Thymus (tissue), 11 donors: ENCODE data around the gene HEBP1. TPM values are rescaled to one million over a fixed set of nuclear protein-coding genes. Genes with fewer than 3 reads are reported as not detected.

Source experiments
- DNase-seq, 9 donors: peaks; one replicate each; pipeline ENCODE4 v3.0.0-alpha.2; 2013; ENCODE audit warnings: low spot score in 9 of 9, low read depth in 6 of 9, missing footprints in 1 of 9
- H3K27ac ChIP-seq, 2 donors: one replicate each; pipeline ENCODE4 v1.5.1; 2013; ENCODE audit warnings: control low read depth in 1 of 2, low read depth in 1 of 2, low read length in 1 of 2, mild to moderate bottlenecking in 1 of 2, moderate library complexity in 1 of 2
- H3K27me3 ChIP-seq, 2 donors: one replicate each; pipeline ENCODE4 v1.5.1; 2013; ENCODE audit warnings: low read length in 1 of 2; ENCODE audit not compliant: control insufficient read depth in 2 of 2, insufficient read depth in 1 of 2
- H3K36me3 ChIP-seq, 2 donors: one replicate each; pipeline ENCODE4 v1.5.1; 2013; ENCODE audit warnings: low read length in 1 of 2, mild to moderate bottlenecking in 1 of 2, moderate library complexity in 1 of 2; ENCODE audit not compliant: control insufficient read depth in 2 of 2, insufficient read depth in 2 of 2
- H3K4me1 ChIP-seq, 2 donors: one replicate each; pipeline ENCODE4 v1.5.1; 2013; ENCODE audit warnings: low read length in 2 of 2; ENCODE audit not compliant: control insufficient read depth in 2 of 2, insufficient read depth in 2 of 2
- H3K4me3 ChIP-seq, 2 donors: one replicate each; pipeline ENCODE4 v1.5.1; 2013; ENCODE audit warnings: low read length in 2 of 2, control low read depth in 1 of 2, mild to moderate bottlenecking in 1 of 2
- H3K9me3 ChIP-seq, 2 donors: one replicate each; pipeline ENCODE4 v1.5.1; 2013; ENCODE audit warnings: low read length in 1 of 2, mild to moderate bottlenecking in 1 of 2; ENCODE audit not compliant: control insufficient read depth in 2 of 2, insufficient read depth in 1 of 2
- WGBS: extraction: QIAGEN DNeasy Blood & Tissue Kit; methylation state at CpG from one replicate; pipeline ENCODE4 v1.1.7; 2013; 5-methylcytosine and 5-hydroxymethylcytosine counted together
- polyA plus RNA-seq: library from polyadenylated mRNA; stranded (reverse); fragments of 200-250 nt; gene quantifications from one replicate; pipeline ENCODE4 v1.2.3, GENCODE V29; 2013
- total RNA-seq: library from RNA; stranded (reverse); fragments of 120-200 nt; gene quantifications from one replicate; pipeline ENCODE4 v1.2.4, GENCODE V29; 2013
- donor health status: healthy.

HEBP1 gene
- total and polyA plus RNA-seq, 2 donors, result 3.9 to 42.3 TPM

DNA sequence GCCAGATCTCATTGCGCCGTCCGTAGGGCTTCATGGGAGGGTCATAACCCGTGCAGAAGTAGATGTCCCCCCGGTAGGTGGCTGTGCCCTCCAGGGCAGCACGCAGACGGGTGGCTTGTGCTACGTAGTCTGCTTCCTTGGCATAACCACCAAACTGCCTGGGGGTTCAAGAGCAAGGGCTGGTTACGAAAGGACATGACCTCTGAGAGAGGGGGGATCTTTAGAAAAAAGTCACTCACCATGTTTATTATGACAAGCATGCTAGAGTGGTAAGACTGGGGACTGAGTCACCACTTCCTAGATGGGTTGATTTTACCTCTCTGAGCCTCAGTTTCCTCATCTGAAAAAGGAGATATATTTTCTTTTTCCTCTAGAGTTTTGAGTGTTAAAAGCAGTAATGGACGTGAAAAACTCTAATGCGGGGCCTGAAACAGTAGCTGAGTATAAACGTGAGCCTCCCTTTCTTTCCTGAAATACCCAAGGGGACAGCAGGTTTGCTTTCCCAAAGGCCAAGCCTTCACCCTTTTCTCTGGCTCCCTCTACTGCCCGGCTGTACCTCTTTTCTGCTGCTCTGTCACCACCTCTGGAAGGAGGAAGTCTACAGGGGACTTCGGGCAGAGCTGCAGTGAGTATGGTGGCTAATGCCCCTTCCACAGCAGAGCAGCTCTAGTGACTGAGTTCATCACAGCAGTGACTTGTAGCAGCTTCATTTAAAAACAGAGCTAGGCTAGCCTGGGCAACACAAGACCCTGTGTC is 24.6 kb downstream of the HEBP1 start:
- H3K27ac ChIP-seq, result no peak overlapping the region
- peak in 3 of 9 donors; percentile 13 to 39 (median 20) for DNase-seq
- WGBS, result 92% methylated on average over 14 of the region's 14 CpGs
- H3K4me1 ChIP-seq, result no peaks in the 10 kb centered on the region
- H3K27me3 ChIP-seq, result no peaks in the 10 kb centered on the region
- peaks cover 0 to 5% of the 10 kb centered on the region in 2 donors for H3K36me3 ChIP-seq
- no peak overlapping the region for H3K4me3 ChIP-seq
- no peaks in the 10 kb centered on the region for H3K9me3 ChIP-seq

GRCh38 chr12:12974211-12974610 is 25.9 kb downstream of the HEBP1 start:
- WGBS, result 97% methylated on average over 4 of the region's 4 CpGs
- peaks cover 0 to 5% of the 10 kb centered on the region in 2 donors for H3K36me3 ChIP-seq
- H3K4me3 ChIP-seq, result no peak overlapping the region
- H3K27me3 ChIP-seq, result no peaks in the 10 kb centered on the region
- H3K4me1 ChIP-seq, result no peaks in the 10 kb centered on the region
- no peak overlapping the region for H3K27ac ChIP-seq
- DNase-seq, result no peak
- no peaks in the 10 kb centered on the region for H3K9me3 ChIP-seq

DNA sequence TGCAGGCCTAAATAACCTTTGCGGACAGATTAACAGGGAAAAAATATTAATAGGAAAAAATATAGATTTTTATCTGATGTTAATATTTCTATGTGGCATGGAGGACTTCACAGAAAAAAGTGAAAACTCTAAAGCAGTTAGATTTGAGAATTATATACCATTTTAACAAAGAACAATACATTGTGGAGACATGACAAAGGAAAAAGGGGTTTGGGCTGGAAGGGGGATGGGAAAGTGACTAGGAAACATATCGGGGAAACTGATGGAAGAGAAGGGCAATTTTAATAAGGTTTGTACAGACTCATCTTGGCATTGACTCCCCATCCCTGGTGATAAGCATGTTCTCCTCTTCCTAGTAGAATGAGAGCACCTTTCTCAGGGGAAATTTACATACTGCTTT is 27.0 kb downstream of the HEBP1 start:
- WGBS, result 100% methylated on average over 2 of the region's 2 CpGs
- no peaks in the 10 kb centered on the region for H3K27me3 ChIP-seq
- H3K27ac ChIP-seq, result no peak overlapping the region
- peaks cover 0 to 5% of the 10 kb centered on the region in 2 donors for H3K36me3 ChIP-seq
- H3K9me3 ChIP-seq, result no peaks in the 10 kb centered on the region
- no peak overlapping the region for H3K4me3 ChIP-seq
- H3K4me1 ChIP-seq, result no peaks in the 10 kb centered on the region
- DNase-seq, result no peak

DNA sequence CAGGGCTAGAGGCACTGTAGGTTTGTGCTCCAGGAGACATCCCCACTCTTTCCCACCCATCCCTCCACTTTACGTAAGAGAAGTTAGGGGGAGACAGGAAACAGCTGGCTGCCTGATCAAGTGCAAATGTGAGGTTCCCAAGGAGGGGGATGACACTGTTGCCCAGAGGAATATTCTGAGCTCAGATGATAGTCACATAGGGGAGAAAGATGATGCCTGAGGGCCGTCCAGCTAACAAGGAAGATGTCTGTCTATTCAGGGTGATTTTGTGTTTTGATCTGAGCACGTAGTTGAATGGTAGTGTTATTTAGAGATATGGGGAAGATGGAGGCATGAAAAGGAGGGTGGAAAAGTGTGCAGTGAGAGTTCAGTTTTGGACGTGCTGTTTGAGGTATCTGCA is 34.2 kb downstream of the HEBP1 start:
- H3K4me3 ChIP-seq, result no peak overlapping the region
- 93% methylated on average over 4 of the region's 4 CpGs for WGBS
- no peak for DNase-seq

GRCh38 chr12:12964255-12964654 is 35.8 kb downstream of the HEBP1 start:
- H3K36me3 ChIP-seq, result no peaks in the 10 kb centered on the region
- no peak for DNase-seq
- H3K4me1 ChIP-seq, result no peaks in the 10 kb centered on the region
- 95% methylated on average over 4 of the region's 4 CpGs for WGBS
- no peak overlapping the region for H3K27ac ChIP-seq
- H3K27me3 ChIP-seq, result no peaks in the 10 kb centered on the region
- no peak overlapping the region for H3K4me3 ChIP-seq
- no peaks in the 10 kb centered on the region for H3K9me3 ChIP-seq

More for the DNA sequence above, 34.2 kb downstream of the HEBP1 start:
- Histone ChIP-seq H3K27me3 (no peaks in the 10 kb centered on the region), H3K9me3 (no peaks in the 10 kb centered on the region), H3K36me3 (no peaks in the 10 kb centered on the region), H3K27ac (no peak overlapping the region), H3K4me1 (no peaks in the 10 kb centered on the region)

DNA sequence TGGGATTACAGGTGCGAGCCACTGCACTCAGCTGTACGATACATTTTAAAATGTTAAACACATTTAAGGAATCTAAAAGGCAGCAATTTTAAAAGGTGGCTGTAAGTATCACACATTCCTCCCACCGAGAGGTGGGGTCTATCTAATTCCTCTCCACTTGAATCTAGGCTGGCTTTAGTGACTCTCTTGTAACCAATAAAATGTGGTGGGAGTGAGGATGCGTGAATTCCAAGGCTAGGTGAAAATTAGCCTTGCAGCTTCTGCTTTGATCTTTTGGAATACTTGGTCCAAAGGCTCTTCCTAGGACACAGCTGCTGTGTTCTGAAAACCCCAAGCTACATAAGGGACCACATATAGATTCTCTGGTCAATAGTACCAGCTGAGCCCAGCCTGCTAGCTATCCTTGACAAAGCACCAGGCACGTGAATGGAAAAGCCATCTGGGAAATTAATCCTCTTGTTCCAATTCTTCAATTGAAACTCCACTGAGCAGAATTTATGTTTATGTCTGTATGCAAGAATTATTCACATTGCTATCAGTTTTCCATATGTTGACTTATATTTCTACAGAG is 39.3 kb downstream of the HEBP1 start:
- no peaks in the 10 kb centered on the region for H3K9me3 ChIP-seq
- H3K4me3 ChIP-seq, result no peak overlapping the region
- H3K36me3 ChIP-seq, result no peaks in the 10 kb centered on the region
- no peak overlapping the region for H3K27ac ChIP-seq
- WGBS, result 87% methylated on average over 5 of the region's 5 CpGs
- no peak for DNase-seq
- no peaks in the 10 kb centered on the region for H3K27me3 ChIP-seq
- no peaks in the 10 kb centered on the region for H3K4me1 ChIP-seq

DNA sequence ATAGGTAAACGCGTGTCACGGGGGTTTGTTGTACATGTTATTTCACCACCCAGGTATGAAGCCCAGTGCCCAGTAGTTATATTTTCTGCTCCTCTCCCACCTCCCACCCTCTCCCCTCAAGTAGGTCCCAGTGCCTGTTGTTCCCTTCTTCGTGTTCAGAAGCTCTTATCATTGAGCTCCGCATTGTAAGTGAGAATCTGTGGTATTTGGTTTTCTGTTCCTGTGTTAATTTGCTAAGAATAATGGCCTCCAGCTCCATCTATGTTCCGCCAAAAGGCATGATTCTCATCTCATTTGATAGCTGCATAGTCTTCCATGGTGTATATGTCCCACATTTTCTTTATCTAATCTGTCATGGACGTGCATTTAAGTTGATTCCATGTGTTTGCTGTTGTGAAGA is 41.2 kb downstream of the HEBP1 start:
- DNase-seq, result no peak
- peaks cover 0 to 2% of the 10 kb centered on the region in 2 donors for H3K27me3 ChIP-seq
- WGBS, result 85% methylated on average over 7 of the region's 7 CpGs
- no peaks in the 10 kb centered on the region for H3K4me1 ChIP-seq
- no peaks in the 10 kb centered on the region for H3K9me3 ChIP-seq
- no peaks in the 10 kb centered on the region for H3K36me3 ChIP-seq
- no peak overlapping the region for H3K27ac ChIP-seq
- H3K4me3 ChIP-seq, result no peak overlapping the region

GRCh38 chr12:12954878-12955625 is 45.0 kb downstream of the HEBP1 start:
- Histone ChIP-seq H3K4me3 (no peak overlapping the region), H3K36me3 (no peaks in the 10 kb centered on the region), H3K4me1 (no peaks in the 10 kb centered on the region), H3K9me3 (no peaks in the 10 kb centered on the region), H3K27ac (no peak overlapping the region), H3K27me3 (peaks cover 0 to 2% of the 10 kb centered on the region in 2 donors)
- no peak for DNase-seq
- 98% methylated on average over 6 of the region's 6 CpGs for WGBS

DNA sequence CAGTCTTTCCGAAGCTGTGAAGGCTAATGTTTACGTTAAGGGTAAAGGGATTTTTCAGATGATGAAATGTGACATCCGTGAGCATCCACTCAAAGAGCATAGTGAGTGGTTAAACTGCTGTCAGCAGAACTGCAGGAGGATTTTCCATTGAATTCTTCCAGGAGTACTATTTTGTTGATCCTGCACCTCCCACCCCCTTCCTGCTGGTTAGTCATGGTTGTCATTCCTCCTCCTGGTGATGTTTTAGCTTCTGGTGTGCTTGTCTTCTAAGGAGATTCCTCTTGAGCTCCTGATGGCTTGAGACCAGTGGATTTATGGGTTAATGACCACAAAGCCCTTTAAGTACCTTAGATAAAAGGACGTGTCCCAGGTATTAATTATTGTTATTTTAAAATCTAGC is 45.7 kb downstream of the HEBP1 start:
- no peak overlapping the region for H3K27ac ChIP-seq
- WGBS, result 95% methylated on average over 4 of the region's 4 CpGs
- H3K27me3 ChIP-seq, result peaks cover 0 to 2% of the 10 kb centered on the region in 2 donors
- no peaks in the 10 kb centered on the region for H3K4me1 ChIP-seq
- no peaks in the 10 kb centered on the region for H3K36me3 ChIP-seq
- no peaks in the 10 kb centered on the region for H3K9me3 ChIP-seq
- no peak for DNase-seq
- no peak overlapping the region for H3K4me3 ChIP-seq
